Tibial nerve (tissue), 4 donors: ENCODE measurements around the gene C1orf116. TPM values are rescaled to one million over a fixed set of nuclear protein-coding genes. Genes with fewer than 3 reads are reported as not detected.

Experiments
- DNase-seq, 2 donors: peaks; one replicate each; pipeline ENCODE4 v3.0.0-alpha.2; 2019; ENCODE audit warnings: low spot score in 2 of 2
- H3K27ac ChIP-seq, 4 donors: fragments of 200-600 bp; sonication (generic) in 3 of 4; one replicate each; pipeline ENCODE4 v1.5.1; 2017 to 2019; ENCODE audit warnings: mild to moderate bottlenecking in 1 of 4
- H3K27me3 ChIP-seq, 2 donors: fragments of 200-600 bp; sonication (generic) in 1 of 2; one replicate each; pipeline versions ENCODE4 v1.5.1 to v1.6.0; 2017 to 2019
- H3K36me3 ChIP-seq, 3 donors: fragments of 200-600 bp; sonication (generic); one replicate each; pipeline ENCODE4 v1.5.1; 2018 to 2019
- H3K4me1 ChIP-seq, 4 donors: fragments of 200-600 bp; sonication (generic) in 3 of 4; one replicate each; pipeline ENCODE4 v1.5.1; 2017 to 2019
- H3K4me3 ChIP-seq, 4 donors: fragments of 200-600 bp; sonication (generic) in 3 of 4; one replicate each; pipeline ENCODE4 v1.5.1; 2017 to 2019; ENCODE audit warnings: mild to moderate bottlenecking in 1 of 4, moderate library complexity in 1 of 4
- H3K9me3 ChIP-seq, 4 donors: fragments of 200-600 bp; sonication (generic) in 3 of 4; one replicate each; pipeline ENCODE4 v1.5.1; 2017 to 2019
- CTCF ChIP-seq, 5 experiments: fragments of 200-600 bp in 3 of 5; fragments of 450-650 bp in 2 of 5; sonication (generic) in 3 of 5; IDR thresholded peaks; one replicate each; pipeline ENCODE4 v1.5.1; 2016 to 2019; ENCODE audit warnings: antibody characterized with exemption in 5 of 5, mild to moderate bottlenecking in 3 of 5, moderate library complexity in 2 of 5
- EP300 ChIP-seq, 2 donors: sonication (generic); formaldehyde crosslinking; IDR thresholded peaks; one replicate each; pipeline ENCODE4 v1.6.1; 2017; ENCODE audit warnings: antibody characterized with exemption in 2 of 2, mild to moderate bottlenecking in 1 of 2
- POLR2A ChIP-seq, 2 donors: fragments of 450-650 bp; IDR thresholded peaks; one replicate each; pipeline ENCODE4 v1.6.1; 2017; ENCODE audit warnings: antibody characterized with exemption in 2 of 2, mild to moderate bottlenecking in 2 of 2, moderate library complexity in 2 of 2
- WGBS, 2 donors: methylation state at CpG; one replicate each; pipeline ENCODE4 v1.1.5; 2018; 5-methylcytosine and 5-hydroxymethylcytosine counted together
- total RNA-seq, 4 donors: library from RNA; depleted of rRNA; stranded (reverse); fragments of >200 nt; gene quantifications; one replicate each; pipeline ENCODE4 v1.1.0, GENCODE V29; 2016

Gene C1orf116
- total RNA-seq, 4 donors from 2014 or later = 0.44 TPM; not detected in 3

GRCh38 chr1:207002724-207003146 lies 29.8 kb downstream of the C1orf116 start:
- no peaks in the 10 kb centered on the region for H3K36me3 ChIP-seq
- H3K4me3 ChIP-seq = no peak overlapping the region
- no peak overlapping the region for H3K27ac ChIP-seq
- peaks cover 0 to 24% (median 5%) of the 10 kb centered on the region in 4 donors for H3K4me1 ChIP-seq
- WGBS, 2 donors = 69 to 78% methylated on average over 1 of the region's 1 CpG
- TF ChIP-seq POLR2A (IDR thresholded peaks at IDR 0.05) (no peak), CTCF (IDR thresholded peaks at IDR 0.05) (no peak), EP300 (IDR thresholded peaks at IDR 0.05) (no peak)
- no peaks in the 10 kb centered on the region for H3K27me3 ChIP-seq
- DNase-seq = no peak
- H3K9me3 ChIP-seq = peaks cover 0 to 3% (median 0%) of the 10 kb centered on the region in 4 donors

GRCh38 chr1:207001492-207002245 lies 30.9 kb downstream of the C1orf116 start:
- Histone ChIP-seq H3K4me1 (peaks cover 0 to 14% (median 1%) of the 10 kb centered on the region in 4 donors), H3K9me3 (peaks cover 0 to 3% (median 0%) of the 10 kb centered on the region in 4 donors), H3K27ac (no peak overlapping the region), H3K27me3 (no peaks in the 10 kb centered on the region), H3K36me3 (no peaks in the 10 kb centered on the region), H3K4me3 (no peak overlapping the region)
- TF ChIP-seq CTCF (IDR thresholded peaks at IDR 0.05) (no peak), EP300 (IDR thresholded peaks at IDR 0.05) (no peak), POLR2A (IDR thresholded peaks at IDR 0.05) (no peak)
- 79 to 86% methylated on average over 5 of the region's 5 CpGs for WGBS, 2 donors
- DNase-seq = no peak

GRCh38 chr1:207000651-207001291 lies 31.8 kb downstream of the C1orf116 start:
- 81 to 82% methylated on average over 5 of the region's 5 CpGs for WGBS, 2 donors
- TF ChIP-seq EP300 (IDR thresholded peaks at IDR 0.05) = no peak
- TF ChIP-seq CTCF (IDR thresholded peaks at IDR 0.05) = no peak
- no peak overlapping the region for H3K27ac ChIP-seq

DNA sequence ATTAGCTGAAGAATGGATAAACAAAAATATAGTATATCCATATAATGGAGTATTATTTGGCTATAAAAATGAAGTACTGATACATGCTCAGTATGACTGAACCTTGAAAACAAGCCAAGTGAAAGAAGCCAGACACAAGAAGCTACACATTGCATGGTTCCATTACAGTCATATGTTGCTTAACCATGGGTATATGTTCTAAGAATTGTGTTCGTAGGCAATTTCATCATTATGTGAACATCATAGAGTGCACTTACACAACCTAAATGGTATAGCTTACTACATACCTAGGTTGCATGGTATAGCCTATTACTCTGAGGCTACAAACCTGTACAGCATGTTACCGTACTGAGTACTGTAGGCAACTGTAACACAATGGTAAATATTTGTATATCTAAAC lies 33.7 kb downstream of the C1orf116 start:
- TF ChIP-seq POLR2A (IDR thresholded peaks at IDR 0.05) = no peak

More at GRCh38 chr1:207000651-207001291, 31.8 kb downstream of the C1orf116 start:
- Histone ChIP-seq H3K36me3 (no peaks in the 10 kb centered on the region), H3K27me3 (no peaks in the 10 kb centered on the region), H3K9me3 (peaks cover 0 to 3% (median 0%) of the 10 kb centered on the region in 4 donors), H3K4me3 (no peak overlapping the region), H3K4me1 (peaks cover 0 to 7% (median 0%) of the 10 kb centered on the region in 4 donors)
- DNase-seq = no peak

GRCh38 chr1:206992790-206993189 lies 39.8 kb downstream of the C1orf116 start:
- Histone ChIP-seq H3K36me3 (no peaks in the 10 kb centered on the region), H3K4me1 (no peaks in the 10 kb centered on the region), H3K9me3 (no peaks in the 10 kb centered on the region), H3K27me3 (no peaks in the 10 kb centered on the region), H3K4me3 (no peak overlapping the region), H3K27ac (no peak overlapping the region)
- TF ChIP-seq CTCF (IDR thresholded peaks at IDR 0.05) (no peak), POLR2A (IDR thresholded peaks at IDR 0.05) (no peak), EP300 (IDR thresholded peaks at IDR 0.05) (no peak)
- DNase-seq = no peak

More for the DNA sequence above, 33.7 kb downstream of the C1orf116 start:
- Histone ChIP-seq H3K4me3 (no peak overlapping the region), H3K36me3 (no peaks in the 10 kb centered on the region), H3K4me1 (peaks cover 0 to 7% (median 0%) of the 10 kb centered on the region in 4 donors), H3K27me3 (no peaks in the 10 kb centered on the region), H3K9me3 (peaks cover 0 to 3% (median 0%) of the 10 kb centered on the region in 4 donors), H3K27ac (no peak overlapping the region)
- WGBS, 2 donors = 92 to 95% methylated on average over 2 of the region's 2 CpGs
- DNase-seq = no peak
